GF-D8 (cell line): ENCODE data around the gene TLK1.

ENCODE experiments used
- DNase-seq: peaks from one replicate; lab custom pipeline; 2025; lab: John Stamatoyannopoulos, UW

The TLK1 gene

DNA sequence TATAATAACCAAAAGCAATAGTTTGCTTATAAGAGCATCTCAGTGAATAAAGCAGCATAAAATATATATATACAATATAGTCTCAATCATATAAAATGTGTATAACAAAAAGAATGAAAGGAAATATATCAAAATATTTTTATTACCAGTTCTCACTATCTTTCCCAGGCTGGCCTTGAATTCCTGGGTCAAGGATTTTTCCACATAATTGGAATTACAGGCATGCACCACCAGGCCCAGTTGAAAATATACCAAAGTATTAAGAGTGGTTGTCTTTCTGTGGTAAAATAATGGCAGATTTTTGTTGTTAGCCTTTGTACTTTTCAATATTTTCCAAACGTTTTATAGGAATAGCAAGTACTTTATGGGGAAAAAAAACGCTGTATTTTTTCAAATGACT is 8.6 kb upstream of the TLK1 start:
- no peak for DNase-seq

DNA sequence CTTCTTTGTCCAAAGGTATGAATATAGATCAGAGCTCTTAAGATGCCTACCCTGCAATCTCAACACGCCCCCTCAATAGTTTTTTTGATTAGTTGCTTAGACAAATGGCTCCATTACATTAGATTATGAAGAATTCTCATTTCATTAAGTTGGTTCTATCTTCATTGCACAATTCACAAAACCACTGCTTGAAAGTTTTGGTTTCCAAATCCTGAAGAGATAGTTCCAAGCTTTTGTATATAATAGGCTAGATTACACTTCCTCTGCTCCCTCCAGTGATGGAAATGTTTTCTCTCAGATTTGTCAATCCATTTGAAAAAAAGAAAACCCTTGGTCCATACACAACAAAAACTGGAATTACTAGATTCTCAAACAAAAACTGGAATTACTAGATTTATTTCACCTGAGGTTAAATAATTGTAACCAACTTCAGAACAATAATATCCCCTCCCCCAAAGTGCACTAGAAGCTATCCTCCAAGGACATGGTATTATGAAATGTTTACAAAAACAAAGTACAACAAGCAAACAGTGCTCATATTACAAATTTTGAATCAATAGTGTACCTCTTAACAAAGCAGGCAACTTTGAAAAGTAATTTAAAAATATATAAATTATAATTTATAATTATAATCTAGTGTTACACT is 6.8 kb upstream of the TLK1 start:
- no peak for DNase-seq

DNA sequence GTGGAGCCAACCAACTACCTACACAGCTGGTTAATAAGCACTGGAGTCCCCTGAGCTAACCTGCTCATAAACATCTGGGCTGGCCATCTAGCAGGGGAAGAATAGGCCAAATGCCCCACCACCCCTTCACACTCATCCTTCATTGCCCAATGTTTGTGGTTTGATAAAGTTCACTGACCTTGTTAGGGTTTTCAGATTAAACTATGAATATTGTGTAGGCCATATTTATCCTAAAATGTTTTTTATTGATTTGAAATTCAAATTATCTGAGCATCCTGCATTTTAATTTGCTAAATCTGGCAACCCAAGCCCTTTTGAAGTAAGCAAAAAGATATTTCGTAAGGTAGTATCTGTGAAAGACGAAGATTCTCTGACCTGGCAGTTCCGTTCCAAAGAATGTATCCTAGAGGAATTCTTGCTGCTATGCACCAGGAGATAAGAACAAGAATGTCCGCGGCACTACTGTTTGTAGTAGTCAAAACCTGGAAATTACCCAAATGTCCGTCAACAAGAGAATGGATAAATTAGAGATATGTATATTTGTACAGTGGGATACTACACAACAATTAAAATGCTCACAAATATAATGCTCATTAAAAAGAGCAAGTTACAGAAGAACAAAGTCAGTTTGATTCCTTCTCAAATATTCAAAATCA is 5.8 kb upstream of the TLK1 start:
- DNase-seq, result no peak

DNA sequence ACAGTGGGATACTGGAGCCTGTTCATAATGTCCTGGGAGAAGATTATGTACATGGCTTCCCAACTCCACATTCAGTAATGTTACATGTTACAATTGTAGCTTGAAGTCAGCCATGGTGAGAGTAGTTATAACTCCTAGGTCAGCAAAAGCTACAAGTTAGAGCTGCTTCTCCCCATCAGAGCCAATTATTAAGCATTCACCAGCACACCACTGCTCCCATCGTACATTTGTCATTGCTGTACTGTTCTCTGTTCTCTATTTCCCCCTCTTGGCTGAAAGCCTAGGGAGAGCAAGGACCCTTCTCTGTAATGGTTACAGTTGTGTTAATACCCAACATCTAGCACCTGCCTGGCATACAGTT is 5.3 kb upstream of the TLK1 start:
- no peak for DNase-seq

DNA sequence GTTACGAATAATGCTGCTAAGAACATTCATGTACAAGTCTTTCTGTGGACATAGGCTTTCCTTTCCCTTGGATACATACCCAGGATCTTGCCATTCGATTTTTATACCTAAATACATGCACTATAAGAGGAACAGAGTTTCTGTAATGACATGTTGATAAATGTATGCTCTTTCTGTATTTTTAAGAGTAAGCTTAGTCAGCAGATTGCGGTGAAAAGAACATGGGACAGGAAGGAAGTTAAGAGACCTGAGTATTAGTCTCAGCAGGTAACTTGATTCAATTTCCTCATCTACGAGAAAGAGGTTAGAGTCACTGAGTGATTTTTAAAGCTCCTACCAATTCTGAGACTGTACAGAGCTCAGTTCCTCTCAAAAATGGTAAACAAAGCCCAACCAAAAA is 2.6 kb upstream of the TLK1 start:
- no peak for DNase-seq

DNA sequence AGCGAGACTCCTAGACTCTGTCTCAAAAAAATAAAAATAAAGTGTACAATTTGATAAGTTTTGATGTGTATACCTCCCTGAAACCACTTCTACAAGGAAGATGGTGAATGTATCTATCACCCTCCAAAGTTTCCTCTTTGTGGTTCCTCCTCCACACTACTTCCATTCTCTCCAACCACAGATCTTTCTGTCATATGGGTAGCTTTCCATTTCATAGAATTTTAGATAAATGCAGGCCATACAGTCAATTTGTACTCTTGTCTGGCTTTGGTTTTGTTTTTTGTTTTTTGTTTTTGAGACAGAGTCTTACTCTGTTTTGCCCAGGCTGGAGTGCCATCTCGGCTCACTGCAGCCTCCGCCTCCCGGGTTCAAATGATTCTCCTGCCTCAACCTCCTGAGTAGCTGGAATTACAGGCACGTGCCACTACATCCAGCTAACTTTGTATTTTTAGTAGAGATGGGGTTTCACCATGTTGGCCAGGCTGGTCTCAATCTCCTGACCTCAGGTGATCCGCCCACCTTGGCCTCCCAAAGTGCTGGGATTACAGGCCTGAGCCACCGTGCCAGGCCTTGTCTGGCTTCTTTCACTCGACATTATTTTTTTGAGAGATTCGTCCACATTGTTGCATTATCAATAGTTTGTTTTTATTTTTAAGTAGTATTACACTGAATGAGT is 2.0 kb upstream of the TLK1 start:
- DNase-seq, result peak; percentile 39

DNA sequence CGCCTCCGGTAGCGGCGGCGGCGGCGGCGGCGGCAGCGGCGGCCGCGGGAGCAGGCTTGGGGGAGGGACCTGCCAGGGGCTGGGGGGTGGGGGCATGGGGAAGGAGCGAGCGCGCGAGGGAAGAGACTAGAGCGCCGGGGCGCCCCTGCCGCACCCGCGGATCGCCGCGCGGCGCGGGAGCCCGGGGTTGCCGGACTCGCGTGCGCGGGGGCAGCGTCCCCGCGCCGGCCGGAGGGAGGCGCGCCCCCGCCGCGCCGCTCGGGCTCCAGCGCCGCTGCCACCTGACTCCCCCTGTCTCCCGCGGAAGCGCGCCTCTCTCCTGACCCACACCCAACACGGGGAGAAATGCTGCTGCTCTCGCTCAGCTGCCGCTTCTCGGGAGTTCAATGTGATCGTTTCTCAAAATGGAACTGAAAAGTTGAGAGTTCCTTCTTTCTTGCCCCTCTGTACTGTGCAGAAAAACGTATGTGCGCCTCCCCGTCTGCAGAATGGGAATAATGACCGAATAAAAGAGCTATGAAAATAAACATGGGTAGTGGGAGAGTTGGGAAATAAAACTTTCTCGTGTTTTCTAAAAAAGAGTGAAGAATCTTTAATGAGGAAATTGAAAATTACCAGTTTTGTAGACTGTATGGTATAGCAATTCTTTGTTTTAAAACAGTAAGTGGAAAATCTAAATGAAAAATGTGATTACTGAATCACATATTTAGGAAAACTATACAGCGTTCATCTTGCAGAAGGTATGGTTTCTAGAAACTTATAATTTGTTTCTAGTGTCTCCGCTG is 455 bp upstream of the TLK1 start:
- peak; percentile 55 for DNase-seq

DNA sequence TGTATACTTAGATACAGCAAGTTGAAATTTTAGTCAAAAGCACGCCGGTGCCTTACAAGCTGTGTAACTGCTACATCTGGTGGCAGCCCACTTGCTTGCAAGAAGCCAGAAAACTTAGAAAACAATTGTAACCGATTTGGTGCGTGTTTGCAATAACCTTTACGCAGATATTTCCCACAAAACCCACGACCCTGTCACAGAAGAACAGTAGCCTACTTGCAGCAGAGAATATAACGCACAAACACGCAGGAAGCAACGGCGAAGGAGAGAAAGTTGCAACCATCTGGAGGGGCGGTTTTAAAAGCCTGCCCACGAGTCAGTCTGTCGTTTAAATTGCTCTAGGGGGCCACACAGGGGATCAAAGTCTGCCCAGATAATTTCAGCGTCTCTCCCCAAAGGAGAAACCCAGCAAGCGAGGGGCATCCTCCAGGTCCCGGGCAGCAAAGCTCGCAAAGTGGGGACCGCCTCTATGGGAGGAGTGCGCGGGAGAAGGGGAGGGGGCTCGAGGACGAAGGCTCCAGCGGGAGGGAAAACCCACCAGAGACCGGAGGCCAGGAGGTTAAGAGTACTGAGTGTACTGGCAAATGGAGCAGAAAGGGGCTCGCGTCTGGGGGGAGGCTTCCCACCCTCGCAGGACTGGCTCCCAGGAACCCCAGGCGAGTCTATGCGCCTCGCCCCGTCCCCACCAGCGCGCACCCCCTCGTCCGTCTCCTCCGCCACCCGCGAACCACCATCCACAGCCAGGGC is 1.1 kb downstream of the TLK1 start:
- DNase-seq, result peak; percentile 34

DNA sequence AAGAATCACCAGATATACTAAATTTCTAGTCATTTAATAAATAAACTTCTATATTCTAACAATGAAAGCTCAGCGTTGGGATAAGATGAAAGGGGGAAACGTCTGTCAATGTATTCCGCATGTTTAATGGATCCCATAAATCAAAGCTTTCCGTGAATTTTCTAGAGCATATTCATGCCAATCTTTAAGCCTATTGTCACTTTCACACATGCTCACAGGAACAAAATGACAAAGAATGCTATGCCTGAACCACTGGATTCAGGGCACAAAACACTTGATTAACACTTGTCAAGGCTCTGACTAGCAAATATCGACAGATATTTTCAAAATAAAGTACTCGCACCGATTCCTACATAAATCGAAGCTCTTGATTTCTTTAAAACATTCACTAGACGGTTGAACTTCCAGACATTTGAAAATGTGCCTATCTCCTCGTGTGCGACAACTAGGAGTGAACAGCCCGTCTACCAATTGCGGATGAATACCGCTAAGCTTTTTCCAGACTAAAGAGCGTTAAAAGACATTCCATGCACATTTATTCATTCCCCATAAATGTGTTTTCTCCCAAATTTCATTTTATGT is 1.8 kb downstream of the TLK1 start:
- DNase-seq, result no peak

DNA sequence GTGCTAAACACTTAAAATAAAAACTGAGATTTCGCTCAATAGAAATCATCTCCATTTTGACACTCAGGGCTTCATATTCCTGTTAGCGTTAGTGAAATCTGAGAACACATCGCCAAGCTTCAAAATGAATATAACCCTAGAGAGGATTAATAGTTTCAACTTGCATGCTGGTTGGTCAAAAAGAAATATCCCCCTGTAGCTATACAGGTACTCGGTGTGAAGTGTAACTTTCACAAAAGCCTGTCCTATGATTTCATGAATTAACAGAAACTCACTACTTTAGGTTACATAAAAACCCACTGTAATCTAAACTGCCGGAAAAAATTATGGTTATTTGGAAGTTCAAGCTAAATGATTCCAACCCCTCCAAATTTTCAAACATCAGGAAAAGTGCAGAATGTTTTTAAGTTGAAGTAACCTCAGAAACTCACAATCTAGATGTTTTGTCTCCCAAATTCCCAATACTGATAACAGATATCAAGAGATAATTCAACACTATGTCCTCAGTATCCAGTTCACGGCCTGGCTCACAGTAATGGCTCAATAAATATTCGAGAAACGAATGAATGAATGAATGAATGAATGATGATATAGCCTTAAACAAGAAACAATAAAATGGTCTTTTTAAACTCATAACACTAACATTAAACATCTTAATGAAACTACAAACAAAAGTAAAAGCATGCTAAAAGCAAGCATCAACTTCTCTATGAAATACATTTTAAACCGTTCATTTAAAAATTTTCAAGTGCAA is 2.5 kb downstream of the TLK1 start:
- no peak for DNase-seq

DNA sequence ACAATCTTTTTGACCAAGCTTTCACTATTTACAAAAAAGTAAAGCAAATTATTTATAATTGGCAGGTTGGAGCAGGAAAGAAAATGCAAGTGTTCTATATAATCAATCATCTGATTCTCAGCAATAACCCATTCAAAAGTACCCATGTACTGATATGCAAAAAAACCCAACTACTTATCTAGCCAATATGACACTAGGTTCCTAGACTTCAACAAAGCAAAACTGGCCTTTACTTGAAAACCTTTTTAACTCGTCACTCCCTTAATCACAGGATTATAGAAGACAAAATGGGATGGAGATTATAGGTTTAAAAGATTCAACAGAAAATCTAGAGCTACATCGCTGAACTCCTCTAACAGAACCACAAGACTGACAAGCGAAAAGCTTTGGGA is 3.6 kb downstream of the TLK1 start:
- DNase-seq, result no peak

DNA sequence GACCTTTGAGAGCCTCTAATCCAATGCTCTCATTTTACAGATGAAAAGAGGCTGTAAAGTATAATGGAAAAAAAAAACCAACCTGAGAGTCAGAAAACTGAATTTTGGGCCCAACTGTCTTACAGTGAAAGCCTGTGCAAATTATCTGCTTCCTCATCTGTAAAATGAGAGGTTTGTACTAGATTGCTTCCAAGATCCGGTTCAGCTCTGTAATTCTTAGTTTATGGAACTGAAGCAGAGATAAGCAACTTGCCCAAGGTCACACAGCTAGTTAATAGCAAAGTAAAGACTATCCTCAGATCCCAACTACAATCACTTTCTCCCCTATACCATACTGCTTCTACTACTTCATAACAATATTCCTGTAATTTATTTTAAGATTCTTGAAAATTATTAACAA is 6.3 kb downstream of the TLK1 start:
- DNase-seq, result peak; percentile 62

DNA sequence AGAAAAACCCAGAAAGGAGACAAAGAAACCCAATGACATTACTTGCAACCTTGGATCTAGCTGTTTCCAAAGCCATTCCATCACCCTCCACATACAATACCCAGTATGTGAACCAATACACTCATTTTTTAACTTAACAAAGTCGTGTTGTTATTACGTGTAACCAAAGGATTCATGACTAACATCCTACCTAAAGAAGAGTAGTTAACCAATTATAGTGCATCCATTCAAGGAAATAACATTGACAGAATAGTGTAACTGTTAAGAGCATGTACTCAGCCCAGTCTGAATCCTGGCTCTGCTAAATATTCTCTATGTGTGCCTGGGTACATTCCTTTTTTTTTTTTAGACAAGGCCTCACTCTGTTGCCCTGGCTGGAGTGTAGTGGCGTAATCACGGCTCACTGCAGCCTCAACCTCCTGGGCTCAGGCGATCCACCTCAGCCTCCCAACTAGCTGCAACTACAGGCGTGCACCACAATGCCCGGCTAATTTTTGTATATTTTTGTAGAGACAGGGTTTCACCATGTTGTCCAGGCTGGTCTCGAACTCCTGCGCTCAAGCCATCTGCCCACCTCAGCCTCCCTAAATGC is 9.9 kb downstream of the TLK1 start:
- no peak for DNase-seq

DNA sequence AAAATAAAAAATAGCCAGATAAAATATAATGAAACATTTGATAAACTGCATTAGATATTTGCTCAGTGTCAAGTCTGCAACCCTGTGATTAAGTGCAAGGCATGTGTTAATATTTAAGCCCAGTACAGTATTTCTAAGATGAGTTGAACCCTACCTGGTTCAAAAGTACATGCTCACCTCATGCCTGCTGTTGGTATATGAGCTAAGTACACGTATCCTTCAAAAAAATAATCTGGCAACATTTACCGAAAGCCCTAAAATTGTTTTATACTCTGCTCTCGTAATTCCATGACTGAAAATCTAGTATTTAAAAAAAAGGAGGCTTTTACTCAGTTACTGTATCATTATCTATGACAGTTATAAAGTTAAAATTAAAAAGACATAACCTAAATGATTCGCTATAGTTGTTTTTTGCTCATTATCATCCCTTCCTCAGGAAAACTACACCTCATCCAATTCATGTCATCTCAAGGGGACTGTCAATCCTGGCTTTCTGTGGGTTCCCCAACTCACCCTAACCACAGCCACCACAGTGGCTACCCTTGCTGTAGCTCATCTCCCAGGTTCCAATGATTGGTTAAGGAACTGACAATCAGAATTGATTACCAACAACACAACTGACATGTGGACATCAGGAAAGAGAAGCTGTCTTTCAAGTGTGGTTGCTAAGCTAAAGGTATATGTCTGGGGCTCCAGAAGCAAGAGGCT is 10.6 kb downstream of the TLK1 start:
- no peak for DNase-seq

DNA sequence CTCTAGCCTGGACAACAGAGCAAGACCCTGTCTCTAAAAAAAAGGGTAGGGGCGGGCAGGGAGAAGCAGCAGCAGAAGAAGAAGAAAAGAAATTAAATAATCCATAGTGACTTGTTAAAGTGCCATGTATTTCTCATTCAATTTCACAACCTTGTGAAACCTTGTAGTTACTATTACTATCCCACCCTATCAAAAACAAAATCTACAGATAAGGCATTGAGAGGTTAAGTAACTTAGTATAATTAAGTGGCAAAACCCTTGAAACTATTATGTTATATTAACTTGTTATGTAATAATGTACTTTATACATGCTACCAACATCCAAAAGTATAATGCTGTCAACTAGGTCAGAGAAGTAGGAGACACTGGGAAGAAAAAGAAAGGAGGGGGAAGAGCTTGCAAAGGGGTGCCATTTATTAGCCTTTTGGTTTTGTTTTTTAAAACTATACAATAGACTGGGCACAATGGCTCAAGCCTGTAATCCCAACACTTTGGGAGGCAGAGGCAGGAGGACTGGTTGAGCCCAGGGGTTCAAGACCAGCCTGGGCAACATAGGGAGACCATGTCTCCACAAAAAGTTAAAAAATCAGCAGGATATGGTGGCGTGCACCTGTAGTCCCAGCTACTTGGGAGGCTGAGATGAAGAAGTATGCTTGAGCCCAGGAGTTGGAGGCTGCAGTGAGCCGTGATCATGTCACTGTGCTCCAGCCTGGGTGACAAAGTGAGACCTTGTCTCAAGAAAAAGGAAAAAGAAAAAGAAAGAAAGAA is 11.3 kb downstream of the TLK1 start:
- DNase-seq, result no peak

DNA sequence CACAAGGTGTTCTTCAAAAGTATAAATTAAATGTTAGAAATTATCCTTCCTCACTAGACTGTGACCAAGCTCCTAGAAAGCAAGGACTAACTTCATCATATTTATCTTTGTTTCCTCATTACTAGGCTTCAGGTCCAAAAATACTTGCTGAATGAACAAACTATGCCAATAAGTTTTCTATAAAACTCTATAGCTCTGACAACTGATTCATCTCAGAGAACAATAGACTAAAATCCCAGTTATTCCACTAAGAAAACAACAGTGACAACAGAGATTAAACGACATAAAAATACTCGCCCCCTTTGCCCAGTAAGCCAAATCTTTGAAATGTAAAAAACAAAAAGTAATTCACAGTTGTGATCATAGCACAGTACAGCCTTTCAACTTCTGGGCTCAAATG is 13.6 kb downstream of the TLK1 start:
- DNase-seq, result no peak

DNA sequence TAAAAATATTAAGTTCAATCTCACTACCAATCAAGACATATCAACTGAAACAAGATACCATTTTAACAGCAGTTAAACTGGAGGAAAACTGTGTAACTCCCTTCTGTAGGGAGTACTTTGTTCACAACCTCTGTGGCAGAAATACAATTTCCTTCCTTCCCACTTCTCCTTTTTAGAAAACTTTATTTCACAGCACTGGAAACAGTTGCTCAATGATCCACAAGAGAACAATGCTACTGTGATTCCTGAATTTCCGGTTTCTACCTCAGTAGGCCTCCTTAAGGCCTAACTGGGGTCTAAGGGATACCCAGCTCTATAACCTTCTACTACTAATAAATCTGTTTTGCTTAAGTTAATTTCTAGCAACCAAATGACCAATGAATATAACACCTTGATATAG is 14.1 kb downstream of the TLK1 start:
- peak; percentile 90 for DNase-seq

DNA sequence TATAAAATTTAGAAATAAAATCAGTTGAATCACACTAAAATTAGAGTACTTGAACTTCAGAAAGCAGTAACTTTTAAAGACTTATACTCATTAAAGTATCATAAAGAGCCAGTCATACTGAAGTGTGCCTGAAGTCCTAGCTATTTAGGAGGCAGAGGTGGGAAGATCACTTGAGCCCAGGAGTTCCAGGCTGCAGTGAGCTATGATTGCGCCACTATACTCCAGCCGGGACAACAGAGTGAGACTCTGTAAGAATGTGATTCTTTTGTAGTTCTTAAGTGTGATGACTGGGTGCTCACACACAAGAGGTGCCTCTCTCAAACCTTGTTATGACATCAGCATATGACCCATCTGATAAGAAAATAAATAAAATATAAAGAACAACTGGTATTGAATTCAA is 14.6 kb downstream of the TLK1 start:
- DNase-seq, result no peak

DNA sequence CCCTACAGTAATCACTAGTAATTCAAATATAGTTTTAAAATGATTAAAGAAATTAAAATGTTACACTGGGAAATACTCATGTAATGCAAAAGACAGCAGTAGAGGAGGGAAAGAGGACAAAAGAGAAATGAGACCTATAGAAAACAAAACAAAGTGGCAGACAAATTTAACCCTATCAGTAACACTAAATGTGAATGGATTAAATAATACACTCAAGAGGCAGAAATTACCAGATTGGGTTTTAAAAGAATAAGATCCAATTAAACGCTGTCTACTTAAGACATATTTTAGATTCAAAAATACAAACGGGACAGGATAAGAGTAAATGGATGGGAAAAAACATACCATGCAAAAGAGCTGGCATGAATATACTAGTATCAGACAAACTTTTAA is 17.0 kb downstream of the TLK1 start:
- DNase-seq, result no peak
